ENCODE measurements around the gene SLC35E2B.

DNA sequence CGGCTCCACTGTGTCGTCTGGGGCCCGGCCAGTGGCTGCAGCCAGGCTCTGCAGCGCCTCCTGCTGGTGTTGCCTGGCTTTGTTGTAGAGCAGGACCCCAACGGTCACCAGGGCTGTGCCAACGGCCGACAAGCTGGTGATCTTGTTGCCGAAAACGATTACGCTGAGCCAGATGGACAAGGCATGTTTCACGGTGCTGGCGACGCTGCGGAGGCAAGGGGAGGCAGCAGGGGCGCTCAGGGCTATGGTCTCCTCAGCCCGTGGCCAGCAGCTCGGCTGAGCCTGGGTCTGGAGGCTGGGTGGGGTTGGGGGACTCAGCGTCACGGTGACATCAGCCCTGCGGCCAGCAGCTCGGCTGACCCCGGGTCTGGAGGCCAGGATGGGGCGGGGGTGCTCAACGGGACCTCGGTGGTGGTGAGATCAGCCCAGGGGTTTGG is 26.8 kb downstream of the SLC35E2B start:
- TF ChIP-seq ZFP30 (CRISPR knock-in tag; IDR thresholded peaks at IDR 0.05): no peak
- no peak for TF ChIP-seq RARB (CRISPR knock-in tag; IDR thresholded peaks at IDR 0.05)
- TF ChIP-seq CREB5 (CRISPR knock-in tag; IDR thresholded peaks at IDR 0.05; ENCODE audit: low read depth): no peak
- no peak for TF ChIP-seq PPARA (CRISPR knock-in tag; IDR thresholded peaks at IDR 0.05; ENCODE audit: borderline replicate concordance)
- no peak for TF ChIP-seq PATZ1 (CRISPR knock-in tag; IDR thresholded peaks at IDR 0.05; ENCODE audit: borderline replicate concordance)
- no peak for TF ChIP-seq CSDC2 (CRISPR knock-in tag; IDR thresholded peaks at IDR 0.05)
- TF ChIP-seq, protein P1, sequence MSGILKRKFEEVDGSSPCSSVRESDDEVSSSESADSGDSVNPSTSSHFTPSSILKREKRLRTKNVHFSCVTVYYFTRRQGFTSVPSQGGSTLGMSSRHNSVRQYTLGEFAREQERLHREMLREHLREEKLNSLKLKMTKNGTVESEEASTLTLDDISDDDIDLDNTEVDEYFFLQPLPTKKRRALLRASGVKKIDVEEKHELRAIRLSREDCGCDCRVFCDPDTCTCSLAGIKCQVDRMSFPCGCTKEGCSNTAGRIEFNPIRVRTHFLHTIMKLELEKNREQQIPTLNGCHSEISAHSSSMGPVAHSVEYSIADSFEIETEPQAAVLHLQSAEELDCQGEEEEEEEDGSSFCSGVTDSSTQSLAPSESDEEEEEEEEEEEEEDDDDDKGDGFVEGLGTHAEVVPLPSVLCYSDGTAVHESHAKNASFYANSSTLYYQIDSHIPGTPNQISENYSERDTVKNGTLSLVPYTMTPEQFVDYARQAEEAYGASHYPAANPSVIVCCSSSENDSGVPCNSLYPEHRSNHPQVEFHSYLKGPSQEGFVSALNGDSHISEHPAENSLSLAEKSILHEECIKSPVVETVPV (CRISPR knock-in tag; IDR thresholded peaks at IDR 0.05): no peak
- TF ChIP-seq ARNTL (CRISPR knock-in tag; IDR thresholded peaks at IDR 0.05; ENCODE audit: borderline replicate concordance, low read depth): no peak
- TF ChIP-seq ESRRG (CRISPR knock-in tag; IDR thresholded peaks at IDR 0.05): no peak

All from SK-N-SH treated with all-trans-retinoic acid at 6 μM for 48 hours (cell line).